K562 (cell line): ENCODE measurements around the gene ZPR1. TPM values are rescaled to one million over a fixed set of nuclear protein-coding genes. Genes with fewer than 3 reads are reported as not detected.
A peak's percentile ranks its signal among the peaks of the same experiment; 100 is the strongest.

Source experiments
- CREB3L1 ChIP-seq: fragments of 450-650 bp; IDR thresholded peaks from 2 replicates; pipeline ENCODE4 v1.6.1; 2014; ENCODE audit warnings: low read depth, mild to moderate bottlenecking, moderate library complexity, borderline replicate concordance
- FOXA3 ChIP-seq, 2 experiments: fragments of 450-650 bp in 1 of 2; sonication (generic) in 1 of 2; formaldehyde crosslinking; IDR thresholded peaks in 1 of 2; conservative IDR thresholded peaks in 1 of 2; 2 replicates each; pipeline versions ENCODE4 v1.4.0 to v1.8.0; 2020 to 2022; ENCODE audit warnings: mild to moderate bottlenecking in 2 of 2, missing genetic modification reagents in 1 of 2
- FOXM1 ChIP-seq, 2 experiments: fragments of 450-650 bp in 1 of 2; sonication (generic) in 1 of 2; formaldehyde crosslinking in 1 of 2; IDR thresholded peaks; 2 replicates each; pipeline versions ENCODE4 v1.6.1 to v1.9.0; 2017 to 2022; ENCODE audit warnings: low read depth in 2 of 2, mild to moderate bottlenecking in 2 of 2, missing genetic modification reagents in 1 of 2, moderate library complexity in 1 of 2
- HDAC3 ChIP-seq: fragments of 450-650 bp; IDR thresholded peaks from 2 replicates; pipeline ENCODE4 v1.6.1; 2018; ENCODE audit warnings: borderline replicate concordance, mild to moderate bottlenecking, moderate library complexity; ENCODE audit not compliant: partially characterized antibody
- HMG20A ChIP-seq: fragments of 450-650 bp; formaldehyde crosslinking; conservative IDR thresholded peaks from 2 replicates; pipeline ENCODE4 v1.4.0; 2020; ENCODE audit warnings: mild to moderate bottlenecking, mixed read lengths
- RCOR1 ChIP-seq, 2 experiments: IDR thresholded peaks; 2 replicates each; pipeline ENCODE4 v1.6.1; 2012; ENCODE audit warnings: low read depth in 2 of 2, low read length in 2 of 2, borderline replicate concordance in 1 of 2, improper control_type of control experiment in 1 of 2
- SAFB2 ChIP-seq: fragments of 200-400 bp; formaldehyde crosslinking; IDR thresholded peaks from 2 replicates; pipeline ENCODE4 v1.6.1; 2018; ENCODE audit warnings: borderline replicate concordance, low read length, low read depth, moderate library complexity; ENCODE audit not compliant: severe bottlenecking
- SIN3A ChIP-seq, 2 experiments: fragments of 150-350 bp in 1 of 2; IDR thresholded peaks; 2 replicates each; pipeline ENCODE4 v1.6.1; 2011 to 2016; ENCODE audit warnings: borderline replicate concordance in 2 of 2, low read depth in 2 of 2, low read length in 2 of 2, mild to moderate bottlenecking in 2 of 2, moderate library complexity in 2 of 2; ENCODE audit not compliant: control insufficient read depth in 1 of 2
- ZMIZ1 ChIP-seq, 2 experiments: fragments of 150-350 bp in 1 of 2; IDR thresholded peaks; 2 replicates each; pipeline ENCODE4 v1.6.1; 2012 to 2016; ENCODE audit warnings: low read depth in 2 of 2, low read length in 2 of 2, mild to moderate bottlenecking in 1 of 2, moderate library complexity in 1 of 2
- ZNF239 ChIP-seq: fragments of 250-450 bp; sonication (Bioruptor Pico); IDR thresholded peaks from 2 replicates; pipeline ENCODE4 v1.4.0; 2020; ENCODE audit warnings: mild to moderate bottlenecking
- ZNF561 ChIP-seq: fragments of 450-650 bp; formaldehyde crosslinking; conservative IDR thresholded peaks from 2 replicates; pipeline ENCODE4 v1.4.0; 2020; ENCODE audit warnings: mild to moderate bottlenecking, moderate library complexity
- ZNF584 ChIP-seq: fragments of 200-800 bp; sonication (Bioruptor generic); IDR thresholded peaks from 2 replicates; pipeline ENCODE4 v1.6.1; 2016; ENCODE audit warnings: low read depth, mild to moderate bottlenecking, missing genetic modification characterization, missing compliant biosample characterization
- polyA plus RNA-seq, 8 experiments: library from polyadenylated mRNA; depleted of rRNA in 4 of 8; stranded (reverse) in 5 of 8; unstranded in 3 of 8; fragments of >200 nt; fragmentation: Nextera tagmentation in 2 of 8; fragmentation: Illumina TruSeq in 1 of 8; extraction: Ambion mirVana in 2 of 8; extraction: Trizol in 1 of 8; gene quantifications; 2 replicates each; pipeline versions ENCODE4 v1.2.1 to v1.2.3, GENCODE V29; 2011 to 2014; ENCODE audit warnings: inconsistent platforms in 1 of 8, missing spikeins in 1 of 8
- total RNA-seq, 7 experiments: library from RNA; depleted of rRNA in 6 of 7; stranded (reverse); fragments of >200 nt in 6 of 7; fragmentation: Illumina TruSeq in 2 of 7; extraction: Trizol in 2 of 7; gene quantifications; 2 replicates each; pipeline versions ENCODE4 v1.2.1 to v1.2.3, GENCODE V29; 2011 to 2021; ENCODE audit warnings: low replicate concordance in 1 of 7
- TF ChIP-seq, protein P1 (sequence below): fragments of 250-450 bp; sonication (Bioruptor Pico); IDR thresholded peaks from 2 replicates; pipeline ENCODE4 v1.6.1; 2021; ENCODE audit warnings: mild to moderate bottlenecking
- TF ChIP-seq, protein P2 (sequence below): fragments of 450-650 bp; IDR thresholded peaks from 2 replicates; pipeline ENCODE4 v1.6.1; 2016; ENCODE audit warnings: missing biosample characterization, missing genetic modification characterization
- TF ChIP-seq, protein P3 (sequence below): fragments of 450-650 bp; IDR thresholded peaks from 2 replicates; pipeline ENCODE4 v1.6.1; 2016; ENCODE audit warnings: low read depth, mild to moderate bottlenecking, moderate library complexity
- TF ChIP-seq, protein P4 (sequence below): fragments of 450-650 bp; formaldehyde crosslinking; IDR thresholded peaks from 2 replicates; pipeline ENCODE4 v1.4.0; 2020; ENCODE audit warnings: mild to moderate bottlenecking

The ZPR1 gene
- total and polyA plus RNA-seq, 9 of the 15 experiments (the other 6 are each of a cell fraction or from before 2014, with no cell fraction given) = 13.0 to 120 (median 83.8) TPM

- TF ChIP-seq FOXM1 (IDR thresholded peaks at IDR 0.05; ENCODE audit: low read depth) = no peak
- TF ChIP-seq FOXM1 (CRISPR knock-in tag; IDR thresholded peaks at IDR 0.05; ENCODE audit: low read depth) = 0 out of 2 replicates have a peak, but pooled peaks have one; percentile 53
- TF ChIP-seq CREB3L1 = no peak; the same call in 1 of the 2 replicates
- TF ChIP-seq RCOR1 (IDR thresholded peaks at IDR 0.05; ENCODE audit: borderline replicate concordance in 1 of 2, low read depth in 2 of 2, low read length in 2 of 2) = no peak
- TF ChIP-seq ZNF584 = no peak
- TF ChIP-seq, protein P1, sequence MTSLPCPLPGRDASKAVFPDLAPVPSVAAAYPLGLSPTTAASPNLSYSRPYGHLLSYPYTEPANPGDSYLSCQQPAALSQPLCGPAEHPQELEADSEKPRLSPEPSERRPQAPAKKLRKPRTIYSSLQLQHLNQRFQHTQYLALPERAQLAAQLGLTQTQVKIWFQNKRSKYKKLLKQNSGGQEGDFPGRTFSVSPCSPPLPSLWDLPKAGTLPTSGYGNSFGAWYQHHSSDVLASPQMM (CRISPR knock-in tag) = no peak
- no peak for TF ChIP-seq SAFB2
- no peak for TF ChIP-seq FOXA3 (CRISPR knock-in tag; conservative IDR thresholded peaks at IDR 0.05 in 1 of 2, IDR thresholded peaks at IDR 0.05 in 1 of 2)
- TF ChIP-seq SIN3A (IDR thresholded peaks at IDR 0.05; ENCODE audit: borderline replicate concordance in 2 of 2, control insufficient read depth in 1 of 2, low read depth in 2 of 2, low read length in 2 of 2) = peak; percentile 31 to 49; a peak in 1 of 4 replicates
- TF ChIP-seq, protein P2, sequence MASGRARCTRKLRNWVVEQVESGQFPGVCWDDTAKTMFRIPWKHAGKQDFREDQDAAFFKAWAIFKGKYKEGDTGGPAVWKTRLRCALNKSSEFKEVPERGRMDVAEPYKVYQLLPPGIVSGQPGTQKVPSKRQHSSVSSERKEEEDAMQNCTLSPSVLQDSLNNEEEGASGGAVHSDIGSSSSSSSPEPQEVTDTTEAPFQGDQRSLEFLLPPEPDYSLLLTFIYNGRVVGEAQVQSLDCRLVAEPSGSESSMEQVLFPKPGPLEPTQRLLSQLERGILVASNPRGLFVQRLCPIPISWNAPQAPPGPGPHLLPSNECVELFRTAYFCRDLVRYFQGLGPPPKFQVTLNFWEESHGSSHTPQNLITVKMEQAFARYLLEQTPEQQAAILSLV (tag) = no peak
- no peak for TF ChIP-seq HDAC3
- TF ChIP-seq ZNF561 = no peak
- TF ChIP-seq ZNF239 (CRISPR knock-in tag) = no peak
- TF ChIP-seq, protein P3, sequence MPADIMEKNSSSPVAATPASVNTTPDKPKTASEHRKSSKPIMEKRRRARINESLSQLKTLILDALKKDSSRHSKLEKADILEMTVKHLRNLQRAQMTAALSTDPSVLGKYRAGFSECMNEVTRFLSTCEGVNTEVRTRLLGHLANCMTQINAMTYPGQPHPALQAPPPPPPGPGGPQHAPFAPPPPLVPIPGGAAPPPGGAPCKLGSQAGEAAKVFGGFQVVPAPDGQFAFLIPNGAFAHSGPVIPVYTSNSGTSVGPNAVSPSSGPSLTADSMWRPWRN = no peak
- TF ChIP-seq ZMIZ1 (IDR thresholded peaks at IDR 0.05; ENCODE audit: low read depth in 2 of 2, low read length in 2 of 2) = no peak
- no peak for TF ChIP-seq HMG20A (CRISPR knock-in tag)
- TF ChIP-seq, protein P4, sequence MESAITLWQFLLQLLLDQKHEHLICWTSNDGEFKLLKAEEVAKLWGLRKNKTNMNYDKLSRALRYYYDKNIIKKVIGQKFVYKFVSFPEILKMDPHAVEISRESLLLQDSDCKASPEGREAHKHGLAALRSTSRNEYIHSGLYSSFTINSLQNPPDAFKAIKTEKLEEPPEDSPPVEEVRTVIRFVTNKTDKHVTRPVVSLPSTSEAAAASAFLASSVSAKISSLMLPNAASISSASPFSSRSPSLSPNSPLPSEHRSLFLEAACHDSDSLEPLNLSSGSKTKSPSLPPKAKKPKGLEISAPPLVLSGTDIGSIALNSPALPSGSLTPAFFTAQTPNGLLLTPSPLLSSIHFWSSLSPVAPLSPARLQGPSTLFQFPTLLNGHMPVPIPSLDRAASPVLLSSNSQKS (CRISPR knock-in tag) = no peak
These were observed 15.2 kb downstream of the ZPR1 start, which contains the start of gene BUD13 (continued) for GRCh38 chr11:116772443-116773202.
